GM21381 (cell line): ENCODE results near the gene PREX1.

ENCODE experiments used
- ATAC-seq: cut with Tn5 transposase; IDR thresholded peaks from one replicate; pipeline ENCODE4 v1.9.1; 2021; ENCODE audit warnings: mild to moderate bottlenecking, moderate library complexity; ENCODE audit not compliant: unreplicated experiment

The PREX1 gene

GRCh38 chr20:48738094-48738398 lies 89.8 kb downstream of the PREX1 start:
- no peak for ATAC-seq

GRCh38 chr20:48737434-48738093 lies 90.2 kb downstream of the PREX1 start:
- ATAC-seq = no peak

GRCh38 chr20:48736636-48737035 lies 91.2 kb downstream of the PREX1 start:
- no peak for ATAC-seq

GRCh38 chr20:48736231-48736630 lies 91.6 kb downstream of the PREX1 start:
- ATAC-seq = no peak

- ATAC-seq = no peak
These were observed 92.7 kb downstream of the PREX1 start for GRCh38 chr20:48735112-48735511.

GRCh38 chr20:48734104-48734749 lies 93.6 kb downstream of the PREX1 start:
- ATAC-seq = no peak

- ATAC-seq = no peak
These were observed 94.5 kb downstream of the PREX1 start for GRCh38 chr20:48733296-48733790.

- ATAC-seq = no peak
These were observed 95.5 kb downstream of the PREX1 start for GRCh38 chr20:48732081-48732829.

- ATAC-seq = no peak
These were observed 96.3 kb downstream of the PREX1 start for GRCh38 chr20:48731536-48731935.

- no peak for ATAC-seq
These were observed 96.8 kb downstream of the PREX1 start for GRCh38 chr20:48730977-48731376.

- no peak for ATAC-seq
These were observed 98.3 kb downstream of the PREX1 start for GRCh38 chr20:48729538-48729937.

GRCh38 chr20:48728042-48728825 lies 99.6 kb downstream of the PREX1 start:
- ATAC-seq = no peak

- no peak for ATAC-seq
These were observed 100.6 kb downstream of the PREX1 start for GRCh38 chr20:48727226-48727625.

GRCh38 chr20:48725555-48725991 lies 102.2 kb downstream of the PREX1 start:
- no peak for ATAC-seq

- no peak for ATAC-seq
These were observed 102.8 kb downstream of the PREX1 start for GRCh38 chr20:48724891-48725554.

- ATAC-seq = no peak
These were observed 103.4 kb downstream of the PREX1 start for GRCh38 chr20:48724382-48724781.

- ATAC-seq = no peak
These were observed 104.2 kb downstream of the PREX1 start for GRCh38 chr20:48723308-48724264.

GRCh38 chr20:48722737-48723191 lies 105.0 kb downstream of the PREX1 start:
- ATAC-seq = no peak

- ATAC-seq = no peak
These were observed 105.6 kb downstream of the PREX1 start for GRCh38 chr20:48722002-48722731.
